8988T (cell line): Measurements from ENCODE around the gene HDAC4.

ENCODE experiments used
- DNase-seq: peaks from one replicate; pipeline ENCODE4 v3.0.0; 2011

The HDAC4 gene

DNA sequence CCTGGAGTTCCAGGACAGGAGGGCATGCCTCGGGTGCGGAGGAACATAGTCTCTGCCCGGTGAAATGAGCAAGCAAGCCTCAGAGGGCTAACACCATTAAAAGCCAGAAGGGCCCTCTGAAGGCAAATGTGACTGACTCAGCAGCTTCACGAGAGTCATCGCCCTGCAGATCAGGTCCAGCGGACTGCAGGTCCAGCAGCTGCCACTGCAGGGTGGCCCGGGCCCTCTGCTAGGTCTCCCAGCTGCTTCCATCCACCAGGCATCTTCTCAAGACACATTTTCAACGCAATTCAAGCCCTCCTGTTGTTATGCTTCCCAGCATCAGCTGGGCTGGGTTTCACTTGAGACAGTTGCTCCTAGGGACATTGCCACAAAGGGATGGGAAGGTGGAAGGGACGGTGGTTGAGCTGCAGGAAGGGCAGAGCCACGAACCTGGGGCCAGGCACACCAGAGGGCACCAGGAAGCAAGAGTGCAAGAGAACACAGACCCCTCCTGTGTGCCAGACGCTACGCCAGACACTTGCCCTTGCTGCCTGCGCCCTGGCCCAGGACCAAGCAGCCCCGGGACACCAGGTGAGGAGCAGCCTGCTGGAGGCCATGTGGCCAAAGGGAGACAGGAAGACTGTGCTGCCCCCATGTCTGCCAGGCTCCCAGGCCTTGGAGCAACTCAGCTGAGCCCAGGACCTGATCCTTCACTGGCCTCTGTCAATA lies 173.0 kb downstream of the HDAC4 start:
- no peak for DNase-seq

DNA sequence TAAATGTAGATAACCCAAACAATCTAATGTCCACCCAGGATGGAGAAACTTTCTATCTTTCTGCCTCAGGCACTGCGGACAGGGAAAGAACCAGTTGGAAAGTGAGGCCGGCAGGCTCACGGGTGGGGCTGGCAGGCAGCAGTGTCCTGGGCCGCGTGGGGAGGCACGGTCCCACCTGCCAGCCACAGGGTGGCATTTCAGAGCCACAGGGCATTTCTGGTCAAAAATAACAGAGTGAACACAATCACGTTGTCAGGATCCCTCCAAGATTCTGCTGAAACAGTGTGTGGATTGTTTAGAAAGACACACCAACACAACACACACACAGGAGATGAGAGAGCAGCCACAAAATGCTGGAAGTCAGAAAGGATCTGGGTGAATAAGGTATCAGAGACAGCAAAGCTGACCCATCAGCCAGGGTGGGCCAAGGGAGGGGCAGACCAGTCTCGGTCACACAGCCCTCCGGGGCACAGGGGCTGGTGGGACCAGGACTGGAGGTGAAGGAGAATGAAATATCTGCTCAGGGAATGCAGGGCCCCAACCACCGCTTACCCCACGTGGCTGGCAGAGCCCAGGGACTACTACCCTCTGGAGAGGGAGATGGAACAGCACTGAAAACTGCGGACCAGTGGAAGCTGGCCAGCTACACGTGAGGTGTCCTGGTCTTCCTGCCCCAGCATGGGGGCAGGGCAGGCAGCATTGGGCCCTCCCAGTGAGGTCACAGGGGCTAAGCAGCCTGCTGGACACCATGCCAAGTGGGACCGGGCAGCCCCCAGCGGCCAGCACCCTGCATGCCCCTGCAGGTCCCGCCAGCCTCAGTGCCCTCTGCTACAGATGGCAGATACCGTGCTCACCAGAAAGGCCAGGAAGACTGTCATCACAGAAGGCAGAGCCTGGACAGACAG lies 173.9 kb downstream of the HDAC4 start:
- no peak for DNase-seq

DNA sequence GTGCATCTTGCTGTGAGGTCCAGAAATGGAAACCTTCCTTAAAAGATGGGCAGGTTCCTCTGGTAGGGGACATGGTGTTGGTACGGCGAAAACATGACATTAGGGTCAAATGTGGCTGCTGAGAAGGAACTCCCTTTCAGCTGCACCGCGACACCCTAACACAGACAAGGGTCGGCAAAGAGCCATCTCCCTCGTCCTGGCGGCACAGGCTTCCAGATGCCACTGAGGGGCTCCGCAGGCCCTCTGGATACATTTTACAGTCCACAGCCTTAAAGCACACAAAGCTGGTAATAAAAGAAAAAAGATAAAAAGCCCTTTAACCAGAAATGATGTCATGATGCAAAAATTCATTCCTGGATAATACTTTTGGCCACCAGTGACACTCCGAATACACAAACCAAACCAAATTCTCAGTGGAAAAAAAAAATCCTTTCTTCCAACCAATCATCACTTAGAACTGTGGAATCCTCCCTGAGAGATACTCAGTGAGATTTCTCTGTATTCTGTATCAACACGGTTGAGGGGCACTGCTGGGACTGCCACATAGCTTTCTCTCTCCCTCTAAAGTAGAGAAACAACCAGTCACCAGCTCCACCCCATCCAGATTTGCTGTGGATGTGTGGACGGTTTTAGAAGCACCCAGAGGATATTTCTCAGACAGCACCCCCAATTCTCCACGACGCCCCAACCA lies 174.8 kb downstream of the HDAC4 start:
- DNase-seq: no peak

DNA sequence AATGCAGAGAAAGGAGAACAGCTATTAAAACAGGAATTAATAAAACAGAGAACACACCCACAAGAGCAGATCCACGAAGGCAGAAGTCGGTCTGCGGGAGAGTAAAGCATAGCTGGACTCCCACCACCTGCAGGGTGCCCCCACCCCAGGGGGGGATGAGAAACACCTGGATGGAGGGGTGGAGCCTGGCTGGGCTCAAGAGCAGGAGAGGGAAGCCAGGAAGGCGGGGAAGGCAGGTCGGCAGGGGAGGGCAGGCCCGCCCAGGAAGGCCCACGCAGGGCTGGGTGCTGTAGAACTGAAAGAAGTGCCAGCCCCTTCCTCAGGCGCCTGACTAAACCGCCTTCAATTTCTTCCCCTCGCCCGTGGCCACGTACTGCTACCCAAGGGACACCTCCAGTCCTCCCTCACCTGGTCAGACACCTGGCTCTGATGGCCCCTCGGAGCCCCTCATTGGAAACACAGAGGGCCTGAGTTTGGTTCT lies 175.4 kb downstream of the HDAC4 start:
- DNase-seq: no peak

DNA sequence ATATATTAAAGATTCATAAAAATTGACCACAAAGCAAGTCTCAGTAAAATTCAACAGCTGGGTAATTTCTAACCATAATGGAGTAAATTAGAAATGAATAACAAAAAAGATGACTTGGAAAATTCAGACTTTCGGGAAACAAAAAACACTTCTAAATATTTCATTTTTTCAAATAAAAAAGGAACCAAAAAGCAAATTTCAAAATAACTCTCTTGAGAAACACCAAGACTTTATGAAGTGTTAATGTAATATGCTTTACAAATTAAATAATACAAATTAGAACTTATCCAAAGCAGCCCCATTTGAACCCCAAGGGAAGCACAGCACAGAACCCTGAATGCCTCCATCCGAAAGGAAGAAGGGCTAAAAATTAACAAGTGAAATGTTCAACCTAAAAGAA lies 175.9 kb downstream of the HDAC4 start:
- no peak for DNase-seq

DNA sequence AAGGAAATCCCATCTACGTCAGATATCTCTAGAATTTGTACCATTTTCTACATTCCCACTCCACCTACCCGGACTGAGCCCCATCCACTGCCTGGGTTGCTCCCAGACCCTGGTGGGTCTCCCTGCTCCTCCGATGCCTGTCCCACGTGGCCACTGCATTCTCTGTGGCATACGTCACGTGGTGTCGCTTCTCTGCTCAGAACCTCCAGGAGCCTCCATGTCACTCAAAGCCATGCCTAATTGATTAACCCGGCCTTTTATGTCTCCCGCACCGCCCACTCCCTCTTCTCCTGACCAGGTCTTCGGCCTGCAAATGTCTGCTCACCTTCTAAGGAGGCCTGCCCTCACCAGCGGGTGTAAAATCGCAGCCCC lies 176.6 kb downstream of the HDAC4 start:
- no peak for DNase-seq

DNA sequence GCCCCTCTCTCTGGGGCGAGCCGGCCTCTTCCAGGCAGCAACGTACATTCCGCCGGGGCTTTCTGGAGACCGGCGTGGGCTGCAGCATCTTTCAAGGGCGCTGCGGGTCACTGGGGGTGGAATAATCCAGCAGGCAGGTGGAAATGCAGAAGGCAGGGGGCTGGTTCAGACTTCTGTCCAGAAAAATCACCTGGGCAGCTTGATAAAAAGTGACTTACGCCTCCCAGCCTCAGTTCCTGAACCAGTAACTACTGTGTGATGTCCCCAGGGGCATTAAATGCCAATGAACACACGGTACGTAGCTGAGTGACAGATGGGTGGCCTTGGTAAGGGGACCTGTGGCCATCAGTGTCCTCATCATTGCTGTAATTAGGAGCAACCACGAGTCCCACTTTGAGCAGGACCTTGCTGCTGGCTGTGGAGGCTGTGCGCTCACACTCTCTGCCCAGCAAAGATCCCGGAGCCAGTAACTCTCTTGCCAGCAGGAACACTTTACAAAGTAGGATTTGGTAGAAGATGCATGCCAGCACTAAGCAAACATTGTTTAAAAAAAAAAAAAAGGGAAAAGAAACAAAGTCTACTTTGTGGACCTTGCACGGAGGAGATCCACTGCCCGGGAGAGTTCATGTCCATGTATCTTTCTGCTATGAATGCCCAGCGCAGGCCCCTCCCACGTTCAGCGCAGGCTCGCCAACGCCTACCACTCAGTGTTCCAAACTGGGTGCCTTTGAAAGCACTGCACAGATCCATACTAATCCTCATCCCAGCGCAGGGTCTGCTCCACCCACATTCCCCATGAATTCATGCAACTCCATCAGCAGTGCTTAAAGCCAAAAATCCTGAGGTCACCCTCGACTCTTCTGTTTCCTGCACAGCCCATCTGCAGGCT lies 177.3 kb downstream of the HDAC4 start:
- no peak for DNase-seq

DNA sequence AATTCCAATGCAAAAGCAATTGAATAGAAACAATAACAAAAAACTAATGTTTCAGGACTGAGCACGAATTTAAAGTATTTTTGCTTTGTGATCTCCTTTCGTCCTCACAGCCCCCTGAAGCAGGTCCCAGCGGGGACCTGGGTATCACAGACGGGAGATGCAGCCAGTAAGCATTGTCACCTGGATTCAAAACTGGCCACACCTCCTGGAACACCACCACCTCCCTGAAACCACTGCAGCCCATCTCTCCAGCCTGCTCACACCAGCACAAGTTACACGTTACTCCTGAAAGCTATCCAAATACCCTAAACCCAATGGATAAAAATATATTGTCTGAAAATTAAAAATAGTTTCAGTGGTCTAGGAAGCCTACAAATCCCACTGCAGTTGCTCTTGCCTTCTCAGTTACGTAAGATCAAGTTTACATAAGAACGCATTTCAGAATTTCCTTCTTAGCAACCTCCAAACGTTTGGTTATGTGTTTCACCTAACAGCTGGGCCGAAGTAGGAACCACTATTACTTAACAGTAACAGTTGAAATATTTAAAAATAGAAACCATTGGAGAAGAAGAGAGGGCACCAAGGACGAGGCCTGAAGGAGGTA lies 178.0 kb downstream of the HDAC4 start:
- no peak for DNase-seq

DNA sequence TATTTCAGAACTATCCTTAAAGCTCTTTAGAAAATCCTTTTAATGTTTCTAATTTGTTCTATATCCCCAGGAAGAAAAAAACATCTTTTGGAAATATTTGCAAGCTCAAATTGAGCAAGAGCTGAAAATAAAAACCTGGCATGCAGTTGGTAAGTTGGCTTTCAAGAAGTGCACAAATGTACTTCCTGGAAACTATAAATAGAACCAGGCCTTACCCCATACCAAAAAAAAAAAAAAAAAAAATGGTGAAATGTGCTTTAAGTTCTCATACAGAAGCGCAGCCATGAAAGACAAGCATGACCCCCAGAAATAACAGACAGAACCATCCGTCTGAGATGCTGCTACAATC lies 178.5 kb downstream of the HDAC4 start:
- no peak for DNase-seq

DNA sequence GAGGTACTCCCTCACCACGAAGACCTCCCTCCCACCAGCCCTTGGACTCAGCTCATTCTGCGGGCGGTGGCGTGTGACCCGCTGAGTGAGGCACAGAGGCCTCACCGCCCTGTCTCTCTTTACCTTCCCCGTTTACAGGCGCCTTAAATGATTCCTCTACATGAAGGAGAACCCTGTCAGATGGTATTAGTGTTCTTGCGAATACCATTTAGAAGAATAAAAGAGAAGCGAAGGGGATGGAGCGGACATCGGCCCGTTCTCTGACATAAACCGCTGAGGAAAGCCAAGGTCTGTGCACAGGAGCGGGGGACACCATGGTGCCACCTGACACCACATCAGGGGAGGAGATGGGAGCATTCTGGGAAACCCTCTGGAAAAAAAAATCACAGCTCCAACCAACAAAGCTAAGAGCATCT lies 179.8 kb downstream of the HDAC4 start:
- no peak for DNase-seq

DNA sequence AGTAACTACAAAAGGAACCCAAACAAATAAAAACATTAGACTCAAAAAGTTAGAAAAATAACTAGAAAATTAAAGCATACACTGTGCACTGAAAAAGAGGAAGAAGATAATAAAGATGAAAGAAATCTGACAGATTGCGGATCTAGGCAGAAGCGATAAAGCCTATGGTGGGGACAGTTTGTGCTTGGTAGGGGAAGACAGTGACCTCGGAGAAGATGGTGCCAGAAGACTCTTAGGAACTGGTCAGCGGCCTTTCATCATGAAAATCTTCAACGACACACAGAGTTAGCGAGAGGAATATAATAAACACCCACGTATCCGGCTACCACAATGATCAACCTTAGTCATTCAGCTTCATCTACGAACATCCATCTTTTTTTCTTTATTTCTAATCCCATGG lies 180.5 kb downstream of the HDAC4 start:
- no peak for DNase-seq

DNA sequence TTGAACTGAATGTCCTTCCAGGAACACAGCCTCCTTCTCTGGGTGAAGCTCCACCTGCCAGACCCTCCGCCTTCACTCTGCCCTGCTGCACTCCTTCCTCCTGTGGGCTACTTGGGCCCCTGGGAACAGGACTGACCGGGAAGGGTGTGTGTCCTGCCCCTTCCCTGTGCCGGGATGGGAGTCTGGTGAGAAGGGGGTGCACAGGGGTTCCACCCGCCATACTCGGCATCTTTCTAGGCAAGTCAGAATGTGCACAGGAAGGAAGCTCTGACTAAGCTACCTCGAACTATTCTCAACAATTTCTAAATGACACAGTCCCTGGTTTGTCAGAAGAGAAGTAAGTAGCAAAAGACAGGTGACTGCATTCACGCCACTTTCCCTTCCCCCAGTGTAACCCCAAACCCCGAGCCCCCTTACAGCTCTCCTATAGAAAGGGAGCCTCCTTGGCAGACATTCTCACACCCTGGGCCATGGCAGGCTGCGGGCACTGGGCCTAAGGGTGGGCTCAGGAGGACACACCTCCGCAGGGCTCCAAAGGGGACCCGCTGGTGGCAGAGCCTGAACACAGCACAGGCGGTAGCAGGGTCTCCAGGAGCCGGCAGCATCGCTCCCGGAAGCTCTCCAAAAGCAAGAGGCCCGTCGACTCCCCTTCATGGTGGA lies 184.1 kb downstream of the HDAC4 start:
- DNase-seq: no peak

DNA sequence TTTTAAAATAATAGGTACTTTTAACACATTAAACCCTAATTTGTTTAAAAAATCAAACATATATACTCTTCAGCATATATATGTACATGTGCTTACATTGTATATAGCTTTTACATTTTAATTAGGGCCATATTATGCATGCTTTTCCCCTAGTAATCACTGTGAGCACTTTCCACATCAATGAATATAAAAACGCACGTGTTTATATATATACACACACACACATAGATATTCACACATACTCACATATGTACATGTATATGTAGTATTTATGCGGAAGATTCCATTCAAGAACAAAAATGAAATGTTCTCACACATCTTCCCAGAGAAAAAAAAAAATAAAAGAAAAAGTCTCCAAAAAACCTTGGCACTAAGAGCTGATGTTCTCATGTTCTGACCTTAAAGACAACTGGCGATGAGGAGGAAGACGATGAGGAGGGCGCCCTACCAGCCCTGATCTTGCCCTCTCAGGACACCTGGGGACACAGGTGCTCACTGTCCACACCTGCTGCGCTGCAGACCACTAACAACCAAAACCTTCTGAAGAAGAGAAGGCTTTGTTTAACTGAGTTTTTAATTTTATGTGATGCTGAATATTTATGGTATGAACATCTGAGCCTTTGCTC lies 184.7 kb downstream of the HDAC4 start:
- no peak for DNase-seq

DNA sequence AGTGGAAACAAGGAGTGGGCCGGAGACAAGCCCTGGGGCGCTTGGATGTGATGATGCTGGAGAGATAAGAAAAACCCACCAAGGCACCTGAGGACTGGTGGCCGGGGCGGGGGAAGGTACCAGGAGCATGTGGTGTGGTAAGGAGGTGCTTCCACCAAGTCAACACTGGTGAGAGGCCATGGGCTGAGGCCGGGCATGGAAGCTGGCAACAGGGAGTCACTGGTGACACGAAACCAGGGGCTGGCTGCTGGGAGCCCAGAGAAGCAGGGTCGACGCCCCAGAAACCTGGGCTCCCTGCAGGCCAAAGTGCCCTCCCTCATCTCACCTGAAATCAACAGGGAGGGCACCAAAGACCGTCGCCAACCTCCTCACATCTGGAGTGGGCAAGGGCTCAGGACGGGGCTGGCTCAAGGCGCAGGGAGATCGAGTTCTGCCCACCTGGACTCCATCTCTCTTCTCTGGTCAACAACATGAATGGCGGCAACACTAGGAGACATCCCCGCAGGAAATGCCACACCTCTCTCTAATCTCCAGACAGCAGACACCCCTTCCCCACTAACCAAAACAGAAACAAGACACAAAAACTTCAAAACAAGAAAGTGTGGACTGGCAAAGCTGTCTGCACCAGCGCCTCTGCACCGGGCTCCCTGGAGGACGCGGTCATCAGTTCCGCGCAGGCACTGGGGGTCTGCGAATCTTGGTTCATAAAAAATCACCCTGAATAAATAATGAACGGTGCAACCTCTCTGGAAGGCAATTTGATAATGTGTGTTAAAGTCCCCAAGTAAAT lies 185.5 kb downstream of the HDAC4 start:
- no peak for DNase-seq

DNA sequence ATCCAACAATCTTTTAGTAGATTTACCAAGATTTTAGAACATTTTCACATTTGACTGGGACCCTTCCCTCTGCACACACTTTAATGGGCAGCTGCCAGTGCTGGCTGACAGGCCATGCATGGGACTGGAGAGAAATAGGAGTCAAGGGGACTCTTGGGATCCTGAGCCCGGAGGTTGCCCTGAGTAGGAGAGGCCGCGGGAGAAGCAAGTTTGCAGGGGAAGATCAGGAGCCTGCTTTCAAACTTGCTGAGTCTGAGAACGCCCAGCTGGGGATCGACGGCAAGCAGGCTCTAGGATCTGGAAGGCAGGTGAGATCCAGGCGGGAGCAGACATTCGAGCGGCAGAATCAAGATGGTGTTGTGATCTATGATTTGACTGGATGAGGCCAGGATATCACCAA lies 186.1 kb downstream of the HDAC4 start:
- no peak for DNase-seq

DNA sequence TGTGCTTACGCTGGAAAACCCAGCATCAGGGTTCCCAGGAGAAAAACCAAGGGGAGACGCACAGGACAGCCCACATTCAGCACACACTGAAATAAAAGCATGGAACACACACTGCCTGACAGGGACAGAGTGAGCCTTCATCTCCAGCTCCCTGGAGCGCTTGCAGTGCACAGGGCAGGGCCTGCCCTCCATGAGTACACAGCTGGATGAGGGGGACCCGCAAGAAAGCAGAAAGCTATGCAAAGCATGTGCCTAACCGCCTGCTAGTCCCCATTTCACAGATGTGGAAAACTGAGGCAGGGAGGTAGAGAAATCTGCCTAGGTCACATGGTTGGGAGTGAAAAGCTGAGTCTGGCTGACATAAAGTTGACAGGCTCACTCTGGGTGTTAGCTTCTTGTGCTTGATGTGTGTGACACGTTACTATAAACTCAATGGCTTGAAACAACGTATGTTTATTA lies 187.1 kb downstream of the HDAC4 start:
- no peak for DNase-seq

DNA sequence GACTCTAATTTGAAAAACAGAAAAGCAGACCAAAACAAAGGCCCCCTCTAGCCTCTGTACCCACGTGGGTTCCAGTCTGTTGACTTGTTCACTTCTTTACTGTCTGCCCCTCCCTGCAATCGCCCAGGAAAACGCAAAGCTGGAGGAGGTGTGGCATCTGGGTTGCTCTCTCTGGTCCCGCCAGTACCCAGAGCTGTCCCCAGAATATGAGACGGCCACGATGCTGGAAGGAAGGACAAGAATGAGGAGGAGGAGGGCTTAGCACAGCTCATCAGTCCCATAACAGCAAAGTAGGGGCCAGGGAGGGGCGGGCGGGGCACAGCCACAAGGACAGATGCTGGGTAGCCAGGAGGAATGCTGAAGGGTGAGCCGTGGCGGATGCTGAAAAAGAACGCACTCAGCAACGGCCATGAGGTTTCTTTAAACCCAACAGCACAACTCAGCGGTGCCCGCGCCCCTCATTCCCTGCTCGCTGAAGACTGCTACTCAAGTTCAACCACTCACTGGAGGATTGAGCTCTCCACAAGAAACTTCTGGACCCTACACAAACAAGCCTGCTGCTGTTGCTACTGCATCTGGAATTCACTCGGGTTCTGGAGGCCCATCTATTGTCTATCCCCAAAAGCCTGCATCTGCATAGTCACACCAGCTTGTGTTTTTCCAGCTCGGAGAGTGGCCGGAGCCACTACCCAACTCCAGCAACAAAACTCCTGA lies 187.7 kb downstream of the HDAC4 start:
- no peak for DNase-seq

DNA sequence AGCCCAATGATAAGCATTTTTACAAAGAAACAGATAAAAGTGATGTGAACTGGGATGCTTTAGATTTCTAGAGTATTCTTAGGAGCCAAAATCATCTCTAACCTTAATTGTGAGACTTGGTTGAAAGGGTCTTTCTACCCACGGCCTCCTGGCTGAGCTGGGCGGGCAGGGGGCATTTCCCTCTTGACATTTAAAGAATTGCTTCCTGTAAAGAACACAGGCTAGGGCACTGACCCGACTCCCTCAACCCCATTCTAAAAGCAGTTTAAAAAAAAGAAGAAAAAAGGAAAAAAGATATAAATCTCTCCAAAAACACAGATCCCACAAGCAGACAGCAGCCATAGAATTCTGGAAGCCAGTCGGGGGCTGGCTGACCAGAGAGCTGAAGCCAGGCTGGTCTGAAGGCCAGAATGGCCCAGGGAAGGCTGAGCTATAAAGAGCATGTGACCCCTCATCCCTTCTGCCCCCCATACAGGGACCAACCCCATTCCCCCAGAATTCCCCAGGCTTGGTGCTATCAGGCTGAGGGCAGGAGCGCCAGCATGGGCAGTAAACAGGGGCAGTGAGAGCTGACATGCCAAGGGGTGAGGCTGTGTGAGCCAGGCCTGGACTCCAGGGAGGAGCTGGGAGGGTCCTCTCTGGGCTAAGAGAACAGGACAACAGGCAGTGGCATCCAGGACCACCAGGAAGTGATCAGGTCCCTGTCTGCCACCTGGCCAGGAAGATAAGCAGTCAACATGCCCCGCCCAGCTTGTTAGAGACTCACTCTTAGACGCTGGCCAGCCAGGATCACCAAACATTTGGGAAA lies 188.5 kb downstream of the HDAC4 start:
- no peak for DNase-seq
